Astrocyte (in vitro differentiated cells and primary cell): Measurements from ENCODE around the gene MACROH2A1.

ENCODE experiments used
- CTCF ChIP-seq: IDR thresholded peaks from 2 replicates; pipeline ENCODE4 v1.5.1; 2011; ENCODE audit warnings: low read depth, mild to moderate bottlenecking, inconsistent platforms, low read length, moderate library complexity; ENCODE audit not compliant: insufficient read depth
- EZH2 ChIP-seq: IDR thresholded peaks from 2 replicates; pipeline ENCODE4 v1.6.1; 2012; ENCODE audit warnings: mild to moderate bottlenecking, low read length, inconsistent platforms; ENCODE audit not compliant: insufficient read depth

GRCh38 chr5:135391869-135392255, 7.2 kb downstream of the MACROH2A1 start:
- TF ChIP-seq CTCF: no peak
- no peak for TF ChIP-seq EZH2
